Nephron progenitor cell (in vitro differentiated cells): ENCODE data around the gene MACROH2A2.
A peak's percentile ranks its signal among the peaks of the same experiment; 100 is the strongest.

Experiments
- DNase-seq: peaks from one replicate; pipeline ENCODE4 v3.0.0; 2021
- H3K27ac Mint-ChIP-seq: 2 replicates; pipeline ENCODE4 v1.8.0; 2021; ENCODE audit warnings: mild to moderate bottlenecking, moderate library complexity, mixed read lengths
- H3K27me3 Mint-ChIP-seq: 2 replicates; pipeline ENCODE4 v1.8.0; 2021; ENCODE audit warnings: mild to moderate bottlenecking, low read depth, mixed read lengths; ENCODE audit not compliant: poor library complexity
- H3K36me3 Mint-ChIP-seq: 2 replicates; pipeline ENCODE4 v1.8.0; 2021; ENCODE audit warnings: low read depth, mixed read lengths
- H3K4me1 Mint-ChIP-seq: 2 replicates; pipeline ENCODE4 v1.8.0; 2021; ENCODE audit warnings: mixed read lengths
- H3K4me3 Mint-ChIP-seq: 2 replicates; pipeline ENCODE4 v1.8.0; 2021; ENCODE audit warnings: mild to moderate bottlenecking, moderate library complexity, mixed read lengths
- H3K9me3 Mint-ChIP-seq: 2 replicates; pipeline ENCODE4 v1.8.0; 2021; ENCODE audit warnings: mild to moderate bottlenecking, moderate library complexity, mixed read lengths
- TF ChIP-seq, protein P1 (sequence below): fragments of 200-600 bp; sonication (generic); IDR thresholded peaks from 2 replicates; pipeline ENCODE4 v1.5.0; 2021; ENCODE audit warnings: antibody characterized with exemption

MACROH2A2 gene

GRCh38 chr10:70111496-70111895 is 58.9 kb downstream of the MACROH2A2 start:
- Mint-ChIP-seq H3K4me1 (peaks cover 11% of the 10 kb centered on the region), H3K27me3 (no peaks in the 10 kb centered on the region), H3K36me3 (peaks cover 47% of the 10 kb centered on the region), H3K4me3 (no peak overlapping the region), H3K27ac (peak overlapping the region; percentile 74), H3K9me3 (no peaks in the 10 kb centered on the region)
- no peak for DNase-seq
- TF ChIP-seq, protein P1, sequence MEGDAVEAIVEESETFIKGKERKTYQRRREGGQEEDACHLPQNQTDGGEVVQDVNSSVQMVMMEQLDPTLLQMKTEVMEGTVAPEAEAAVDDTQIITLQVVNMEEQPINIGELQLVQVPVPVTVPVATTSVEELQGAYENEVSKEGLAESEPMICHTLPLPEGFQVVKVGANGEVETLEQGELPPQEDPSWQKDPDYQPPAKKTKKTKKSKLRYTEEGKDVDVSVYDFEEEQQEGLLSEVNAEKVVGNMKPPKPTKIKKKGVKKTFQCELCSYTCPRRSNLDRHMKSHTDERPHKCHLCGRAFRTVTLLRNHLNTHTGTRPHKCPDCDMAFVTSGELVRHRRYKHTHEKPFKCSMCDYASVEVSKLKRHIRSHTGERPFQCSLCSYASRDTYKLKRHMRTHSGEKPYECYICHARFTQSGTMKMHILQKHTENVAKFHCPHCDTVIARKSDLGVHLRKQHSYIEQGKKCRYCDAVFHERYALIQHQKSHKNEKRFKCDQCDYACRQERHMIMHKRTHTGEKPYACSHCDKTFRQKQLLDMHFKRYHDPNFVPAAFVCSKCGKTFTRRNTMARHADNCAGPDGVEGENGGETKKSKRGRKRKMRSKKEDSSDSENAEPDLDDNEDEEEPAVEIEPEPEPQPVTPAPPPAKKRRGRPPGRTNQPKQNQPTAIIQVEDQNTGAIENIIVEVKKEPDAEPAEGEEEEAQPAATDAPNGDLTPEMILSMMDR = no peak

DNA sequence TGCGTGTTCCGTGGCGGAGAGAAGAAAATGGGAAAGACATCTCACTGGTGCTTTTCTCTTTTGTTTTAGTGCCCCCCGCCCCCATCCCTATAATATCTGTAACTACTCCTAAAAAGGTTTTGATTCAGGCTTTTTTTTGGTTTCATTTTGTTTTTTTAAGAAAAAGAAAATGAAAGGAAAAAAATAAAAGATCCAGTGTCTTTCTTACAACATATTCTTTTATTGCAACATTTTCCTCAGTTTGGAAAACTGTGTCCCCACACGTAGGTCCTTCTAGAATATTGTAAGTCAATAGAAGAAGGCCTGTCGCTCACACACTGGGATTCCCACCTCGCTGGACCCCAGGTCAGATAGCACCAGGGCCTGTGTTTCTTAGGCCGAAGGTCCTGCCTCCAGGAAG is 59.4 kb downstream of the MACROH2A2 start:
- peak overlapping the region; percentile 64 for H3K27ac Mint-ChIP-seq
- peaks cover 10% of the 10 kb centered on the region for H3K4me1 Mint-ChIP-seq
- H3K4me3 Mint-ChIP-seq = no peak overlapping the region
- no peaks in the 10 kb centered on the region for H3K27me3 Mint-ChIP-seq
- no peak for DNase-seq
- no peaks in the 10 kb centered on the region for H3K9me3 Mint-ChIP-seq
- TF ChIP-seq, protein P1 = no peak
- peaks cover 47% of the 10 kb centered on the region for H3K36me3 Mint-ChIP-seq

DNA sequence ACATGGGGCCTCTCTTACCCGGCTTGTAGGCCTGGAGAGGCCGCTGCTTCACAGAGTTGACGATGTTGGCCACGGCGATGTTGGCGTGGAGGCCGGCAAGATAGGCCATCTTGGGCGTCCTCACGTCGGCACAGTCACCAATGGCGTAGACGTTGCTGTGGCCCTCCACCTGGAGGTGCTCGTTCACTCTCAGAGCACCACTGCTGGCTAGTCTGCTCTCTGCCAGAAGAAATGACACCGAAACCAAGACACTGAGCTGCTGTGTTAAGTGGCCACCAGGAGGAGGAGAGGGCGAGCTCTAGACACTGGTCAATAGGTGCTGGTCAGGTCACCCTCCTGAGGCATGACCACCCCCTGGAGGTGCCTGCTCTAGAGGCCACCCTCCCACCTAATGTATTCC is 62.3 kb downstream of the MACROH2A2 start:
- Mint-ChIP-seq H3K36me3 (peaks cover 27% of the 10 kb centered on the region), H3K4me3 (no peak overlapping the region), H3K27ac (no peak overlapping the region), H3K9me3 (no peaks in the 10 kb centered on the region), H3K27me3 (no peaks in the 10 kb centered on the region), H3K4me1 (peaks cover 11% of the 10 kb centered on the region)
- TF ChIP-seq, protein P1 = no peak
- no peak for DNase-seq

GRCh38 chr10:70115948-70116682 is 63.5 kb downstream of the MACROH2A2 start:
- DNase-seq = peak; percentile 65
- Mint-ChIP-seq H3K27ac (no peak overlapping the region), H3K4me3 (no peak overlapping the region)

DNA sequence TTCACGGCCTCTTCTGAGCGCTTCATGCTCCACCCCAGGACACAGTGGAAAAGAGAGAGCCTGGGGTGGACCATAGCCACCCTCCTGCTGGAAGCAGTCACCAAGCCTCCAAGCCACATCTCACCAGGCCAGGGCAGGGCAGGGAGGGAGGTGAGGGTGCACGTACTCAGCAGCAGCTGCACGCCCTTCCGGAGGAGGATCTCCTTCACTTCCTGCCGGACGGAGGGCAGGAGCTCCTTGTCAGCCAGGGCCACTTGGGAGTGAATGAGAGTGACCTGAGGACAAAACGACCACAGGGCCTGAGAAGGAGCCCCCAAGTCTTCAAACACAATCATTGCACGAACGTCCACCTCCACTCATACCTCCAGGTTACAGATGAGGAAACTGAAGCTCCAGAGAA is 65.0 kb downstream of the MACROH2A2 start:
- DNase-seq = no peak
- TF ChIP-seq, protein P1 = no peak
- Mint-ChIP-seq H3K4me3 (no peak overlapping the region), H3K27ac (no peak overlapping the region), H3K36me3 (peaks cover 7% of the 10 kb centered on the region), H3K9me3 (no peaks in the 10 kb centered on the region), H3K4me1 (peaks cover 17% of the 10 kb centered on the region), H3K27me3 (no peaks in the 10 kb centered on the region)

More at GRCh38 chr10:70115948-70116682, 63.5 kb downstream of the MACROH2A2 start:
- Mint-ChIP-seq H3K9me3 (no peaks in the 10 kb centered on the region), H3K27me3 (no peaks in the 10 kb centered on the region), H3K4me1 (peaks cover 11% of the 10 kb centered on the region), H3K36me3 (peaks cover 21% of the 10 kb centered on the region)
- TF ChIP-seq, protein P1 = peak; percentile 87

- Mint-ChIP-seq H3K27me3 (peaks cover 4% of the 10 kb centered on the region), H3K36me3 (peaks cover 7% of the 10 kb centered on the region), H3K9me3 (no peaks in the 10 kb centered on the region), H3K4me1 (peaks cover 17% of the 10 kb centered on the region), H3K4me3 (no peak overlapping the region), H3K27ac (no peak overlapping the region)
- no peak for DNase-seq
- TF ChIP-seq, protein P1 = no peak
These were observed 65.5 kb downstream of the MACROH2A2 start for GRCh38 chr10:70118196-70118595.
